Stimulated activated CD4-positive, alpha-beta T cell treated with anti-CD3 and anti-CD28 coated beads, Interleukin-12 subunit alpha, Interleukin-12 subunit beta, amount 100 ng/mL, for 24 hours (primary cell): Measurements from ENCODE around the gene CDH12.

ENCODE experiments used
- DNase-seq, 2 experiments: peaks; one replicate each; pipeline ENCODE4 v3.0.0-alpha.2; 2020; ENCODE audit warnings: low read depth in 2 of 2

The CDH12 gene

DNA sequence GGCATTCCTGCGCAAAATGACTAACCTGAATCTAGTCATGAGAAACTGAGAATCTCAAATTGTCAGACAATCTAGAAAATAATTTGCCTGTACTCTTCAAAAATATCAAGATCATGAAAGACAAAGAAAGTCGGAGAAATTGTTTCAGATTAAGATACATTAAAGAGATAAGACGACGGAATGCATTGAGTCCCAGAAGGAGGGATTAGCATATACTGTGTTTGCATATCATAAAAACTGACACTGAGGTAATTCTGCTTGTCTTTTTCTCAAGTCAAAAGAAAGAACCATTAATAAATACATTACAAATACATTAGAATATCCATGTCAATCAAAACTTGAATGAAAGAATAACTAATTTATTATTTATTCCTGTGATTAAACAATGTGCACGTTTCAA, 88.4 kb downstream of the CDH12 start:
- no peak for DNase-seq

DNA sequence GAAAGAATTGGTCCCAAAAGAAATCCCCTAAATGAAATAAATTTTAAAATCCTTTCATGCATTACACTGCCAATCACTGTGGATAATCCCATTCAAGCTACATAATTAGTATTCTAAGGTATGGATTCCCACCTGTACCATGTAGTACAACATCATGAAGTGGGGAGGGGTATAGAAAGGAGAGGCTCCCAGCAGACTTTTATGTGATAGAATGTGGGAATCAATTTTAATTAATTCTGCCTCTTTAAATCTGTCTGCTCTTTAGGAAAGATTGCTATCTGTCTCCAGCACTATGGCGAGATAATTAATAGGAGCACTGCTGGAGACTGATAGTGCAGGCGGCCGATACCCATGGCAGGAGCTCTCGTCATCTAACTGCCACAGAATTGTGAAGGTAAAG, 95.4 kb downstream of the CDH12 start:
- no peak for DNase-seq

DNA sequence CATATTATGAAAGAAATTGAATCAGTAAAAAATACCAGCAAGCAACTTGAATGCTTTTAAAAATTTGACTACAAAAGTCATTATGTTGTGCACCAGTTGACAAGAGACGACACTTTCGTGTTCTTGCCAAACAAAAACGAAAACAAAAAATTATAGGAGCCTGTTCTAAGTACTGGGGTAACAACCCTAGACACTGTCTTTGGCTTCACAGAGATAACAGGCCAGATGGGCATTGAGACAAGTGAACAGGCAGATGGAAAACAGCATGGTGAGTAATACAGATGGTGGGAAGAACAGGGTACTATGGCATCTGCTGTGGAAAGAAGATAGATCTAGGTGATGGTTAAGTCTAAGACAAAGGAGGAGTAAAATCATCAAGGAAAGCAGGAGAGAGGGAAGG, 99.0 kb downstream of the CDH12 start:
- DNase-seq: no peak

DNA sequence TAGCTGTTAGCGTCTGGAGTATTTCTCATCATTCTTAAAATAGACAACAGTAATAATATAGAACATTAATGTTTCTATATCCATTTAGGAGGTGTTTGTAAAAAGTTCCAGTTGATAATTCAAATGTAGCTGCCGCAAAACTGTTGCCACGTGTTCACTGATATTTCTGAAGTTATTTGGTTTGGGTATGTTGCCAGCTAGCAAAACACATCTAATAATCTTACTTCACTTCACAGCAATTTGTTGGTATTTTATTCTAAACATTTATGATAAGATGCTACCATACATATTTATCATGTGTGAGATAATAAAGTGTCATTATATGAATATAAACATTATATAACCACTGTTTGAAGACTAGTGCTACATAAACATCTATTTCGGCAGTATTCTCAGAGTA, 101.6 kb downstream of the CDH12 start:
- no peak for DNase-seq

DNA sequence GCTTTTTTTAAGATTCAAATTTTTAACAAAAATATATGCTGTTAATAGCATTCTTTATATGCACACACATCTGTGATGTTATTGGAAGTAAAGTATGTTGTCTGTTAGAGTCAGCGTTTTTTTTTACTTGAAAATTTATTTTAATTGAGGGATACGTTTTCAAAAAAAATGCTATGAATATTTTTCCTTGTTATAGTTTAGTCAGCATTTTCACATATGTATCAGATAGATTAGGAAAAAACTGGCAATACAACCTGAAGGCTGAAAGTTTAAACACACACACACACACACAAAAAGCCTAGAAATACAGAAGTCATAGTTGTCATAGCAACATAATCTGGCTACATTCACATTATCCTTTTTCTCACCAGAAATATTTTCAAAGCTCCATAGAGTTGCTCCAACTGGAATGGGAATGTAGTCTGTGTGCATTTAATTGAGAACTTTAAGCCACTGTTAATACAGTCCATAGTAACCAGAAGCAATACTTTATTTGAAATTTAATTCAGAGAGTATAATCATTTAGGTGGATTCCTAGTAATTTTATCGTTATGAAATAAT, 116.6 kb downstream of the CDH12 start:
- no peak for DNase-seq

DNA sequence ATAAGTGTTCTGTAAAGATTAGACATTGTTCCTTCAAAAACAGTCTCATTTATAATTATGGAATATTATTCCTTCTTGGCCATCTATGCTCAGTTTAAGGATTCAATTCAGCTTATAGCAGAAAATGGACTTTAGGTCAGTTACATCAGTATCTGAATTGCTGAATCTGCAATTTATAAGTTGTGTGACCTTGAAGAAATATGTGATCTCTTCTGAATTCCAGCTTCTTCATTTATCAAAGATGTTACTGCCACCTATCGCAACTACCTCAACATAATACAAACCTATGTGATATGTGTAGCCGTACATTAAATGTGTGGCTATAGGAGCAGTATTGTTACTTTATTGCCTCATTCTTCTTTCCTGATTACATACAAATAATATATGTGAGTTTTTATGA, 118.2 kb downstream of the CDH12 start:
- DNase-seq: no peak

DNA sequence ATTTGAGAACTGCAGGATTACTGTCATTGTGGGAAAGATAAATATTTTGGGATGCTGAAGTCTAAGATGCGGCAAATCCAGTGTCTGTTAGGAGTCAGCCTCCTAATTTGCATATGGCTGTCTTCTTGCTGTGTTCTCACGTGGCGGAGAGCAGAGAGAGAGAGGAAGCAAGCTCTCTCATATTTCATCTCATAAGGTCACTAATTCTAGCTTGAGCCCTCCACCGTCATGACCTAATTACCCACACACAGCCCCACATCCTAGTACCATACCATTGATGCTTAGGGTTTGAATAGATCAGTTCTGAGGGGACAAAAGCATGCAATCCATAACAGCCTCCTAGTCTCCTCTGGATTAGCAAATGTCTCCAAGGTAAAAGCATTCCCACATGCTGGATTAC, 124.5 kb downstream of the CDH12 start:
- no peak for DNase-seq

DNA sequence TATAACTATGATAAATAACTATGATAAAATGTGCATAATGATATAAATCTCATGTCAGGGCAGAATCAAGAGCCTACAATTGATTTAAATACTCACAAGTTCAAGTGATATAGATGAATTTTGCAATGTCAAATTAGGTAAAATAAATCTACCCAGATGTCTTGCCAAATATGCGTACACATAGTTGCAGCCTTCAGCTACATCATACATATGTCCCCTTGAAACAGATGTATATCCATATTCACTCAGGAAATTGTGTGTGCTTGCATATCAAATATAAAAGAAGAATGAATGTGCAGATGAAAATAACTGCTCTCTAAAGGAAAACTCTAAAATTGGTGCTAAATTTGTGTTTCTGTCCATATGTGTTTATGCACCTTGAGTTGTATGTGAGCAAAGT, 130.7 kb downstream of the CDH12 start:
- no peak for DNase-seq

DNA sequence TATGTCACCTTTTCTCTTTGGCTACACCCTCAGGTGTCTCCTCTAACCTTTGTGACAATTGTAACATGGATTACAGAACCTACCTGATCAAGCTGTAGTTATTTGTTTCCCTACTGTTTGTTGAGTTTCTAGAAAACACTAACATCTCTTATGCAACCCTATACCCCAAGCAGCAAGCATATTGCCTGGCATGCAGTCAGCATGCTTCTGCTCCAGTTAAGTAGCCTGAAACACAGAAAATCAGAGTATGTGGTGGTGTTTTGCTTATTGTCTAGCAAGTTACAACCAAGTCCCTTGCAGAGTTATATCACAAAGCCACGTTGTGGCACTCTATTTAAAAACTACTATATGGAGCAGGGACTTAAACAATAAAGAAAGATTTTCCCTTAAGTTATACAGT, 131.1 kb downstream of the CDH12 start:
- DNase-seq: no peak

DNA sequence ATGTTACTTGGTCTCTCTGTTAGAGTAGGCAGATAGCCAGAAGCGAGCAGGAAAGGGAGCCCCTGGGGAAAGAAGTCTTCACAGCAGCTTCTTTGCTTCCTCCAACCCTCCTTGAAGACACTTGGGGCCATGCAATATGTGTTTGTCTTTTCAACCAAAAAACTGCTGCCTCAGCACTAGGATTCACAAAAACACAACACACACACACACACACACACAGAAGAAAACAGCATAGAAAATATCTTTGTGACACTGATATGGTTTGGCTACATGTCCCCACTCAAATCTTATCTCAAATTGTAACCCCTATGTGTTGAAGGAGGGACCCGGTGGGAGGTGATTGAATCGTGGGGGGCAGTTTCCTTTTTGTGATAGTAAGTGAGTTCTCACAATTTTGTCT, 133.3 kb downstream of the CDH12 start:
- no peak for DNase-seq

DNA sequence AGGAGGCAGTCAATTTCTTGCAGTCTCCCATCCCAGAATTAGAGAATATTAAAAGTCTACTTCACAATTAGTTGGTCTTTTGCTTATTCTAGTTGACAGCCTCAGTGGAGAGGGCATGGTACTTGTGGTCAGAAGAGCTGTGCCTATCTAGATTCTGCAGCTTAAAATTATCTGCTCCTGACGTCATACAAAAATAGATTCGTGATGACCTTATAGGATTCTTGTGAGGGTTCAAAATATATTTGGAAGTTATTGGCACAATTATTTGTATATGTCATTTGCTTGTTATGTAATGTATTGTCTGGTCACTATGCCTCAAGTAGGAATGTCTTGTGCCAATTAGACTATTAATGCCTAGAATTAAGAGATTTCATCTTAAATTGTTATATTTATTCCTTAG, 142.5 kb downstream of the CDH12 start:
- no peak for DNase-seq

DNA sequence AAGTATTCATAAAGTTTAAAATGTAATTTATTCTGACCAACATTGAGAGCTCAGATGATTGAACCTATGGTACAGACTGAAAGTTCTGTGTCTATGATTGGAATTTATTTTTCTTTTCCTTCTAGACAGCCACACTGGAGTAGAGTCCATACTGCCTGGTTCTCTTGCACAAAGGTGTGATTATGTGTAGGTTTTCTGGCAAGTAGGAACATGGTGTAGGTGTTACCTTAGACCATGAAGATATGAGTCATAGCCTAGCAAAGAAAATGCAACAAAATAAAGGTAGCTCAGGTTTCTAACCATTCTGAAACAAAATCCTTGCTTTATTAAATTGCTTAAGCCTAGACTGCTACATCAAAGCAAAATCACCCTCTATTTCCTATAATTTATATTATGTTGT, 143.4 kb downstream of the CDH12 start:
- no peak for DNase-seq

DNA sequence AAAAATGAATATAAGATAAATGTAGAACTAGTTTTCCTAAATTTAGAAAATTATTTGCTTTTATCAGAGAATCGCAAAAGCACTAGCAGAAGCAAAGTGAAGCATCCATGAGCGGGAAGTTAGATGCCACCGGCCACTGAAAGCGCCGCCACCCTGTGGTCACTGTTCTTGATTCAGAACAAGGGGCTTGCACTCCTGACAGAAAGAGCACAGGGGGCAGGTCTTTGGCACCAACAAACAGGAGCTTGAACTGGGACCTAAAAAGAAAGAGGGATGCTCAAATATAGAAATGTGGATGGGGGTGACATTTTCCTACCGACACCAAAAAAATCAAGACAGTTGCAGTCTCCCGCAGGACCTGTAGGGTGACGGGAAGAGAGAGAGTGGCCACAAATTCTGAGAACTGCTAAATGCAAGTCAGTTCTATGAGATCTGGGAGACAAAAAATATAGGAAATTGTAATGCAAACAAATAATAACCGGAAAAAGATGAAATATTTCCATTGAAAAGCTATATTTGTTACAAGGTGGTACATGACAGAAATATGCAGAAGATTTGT, 144.3 kb downstream of the CDH12 start:
- no peak for DNase-seq

DNA sequence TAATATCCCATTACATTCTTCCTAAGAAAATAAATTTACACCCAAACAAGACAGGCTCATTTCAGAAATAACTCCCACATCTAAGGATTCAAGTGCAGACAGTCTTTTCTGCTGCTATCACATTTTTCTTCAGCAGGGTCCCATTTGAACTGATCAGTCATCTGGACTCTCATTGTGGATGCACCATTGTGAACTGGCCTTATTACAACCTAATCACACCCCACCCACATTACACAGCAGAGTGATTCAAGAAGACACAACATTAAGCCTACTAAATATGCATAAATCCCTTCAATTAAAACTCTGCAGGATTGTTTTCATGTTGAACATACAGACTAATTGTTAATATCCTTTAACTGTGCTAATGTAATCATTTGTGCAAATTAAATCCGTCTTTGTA, 146.2 kb downstream of the CDH12 start:
- DNase-seq: no peak

DNA sequence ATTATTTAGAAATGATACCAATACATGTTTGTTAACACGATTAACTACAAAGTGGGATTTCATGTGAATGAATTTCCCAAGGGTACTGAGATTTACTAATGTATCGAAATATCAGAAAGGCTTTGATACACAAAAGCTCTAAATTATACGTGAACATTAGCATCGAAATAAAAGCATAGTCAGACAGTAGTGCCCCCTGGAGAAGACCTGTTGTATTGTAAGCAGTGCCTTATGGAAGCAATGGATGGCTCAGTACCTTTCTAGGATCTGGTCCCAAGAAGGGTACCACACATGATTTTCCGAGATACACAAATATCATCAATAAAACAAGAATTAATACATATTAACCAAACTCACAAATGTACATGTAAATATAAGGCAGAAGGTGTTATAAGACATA, 153.8 kb downstream of the CDH12 start:
- DNase-seq: no peak

DNA sequence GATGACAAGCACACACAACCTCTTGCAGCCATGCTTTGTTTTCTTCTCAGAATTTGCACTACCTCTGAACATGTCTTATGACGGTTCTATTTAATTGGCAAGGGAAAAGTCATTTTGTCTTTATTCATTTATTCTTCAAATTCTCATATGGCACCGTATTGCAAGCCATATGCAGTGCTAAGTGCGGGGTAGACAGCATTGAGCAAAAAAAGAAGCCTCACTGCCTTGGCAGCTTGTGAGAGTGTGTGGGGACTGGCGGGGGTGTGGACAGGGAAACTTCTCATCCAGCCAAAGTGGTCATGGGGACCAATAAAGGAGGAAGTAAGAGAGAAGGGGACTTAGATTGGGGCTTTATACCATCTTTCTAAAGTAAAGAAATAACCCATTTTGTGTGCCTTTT, 160.0 kb downstream of the CDH12 start:
- DNase-seq: no peak

DNA sequence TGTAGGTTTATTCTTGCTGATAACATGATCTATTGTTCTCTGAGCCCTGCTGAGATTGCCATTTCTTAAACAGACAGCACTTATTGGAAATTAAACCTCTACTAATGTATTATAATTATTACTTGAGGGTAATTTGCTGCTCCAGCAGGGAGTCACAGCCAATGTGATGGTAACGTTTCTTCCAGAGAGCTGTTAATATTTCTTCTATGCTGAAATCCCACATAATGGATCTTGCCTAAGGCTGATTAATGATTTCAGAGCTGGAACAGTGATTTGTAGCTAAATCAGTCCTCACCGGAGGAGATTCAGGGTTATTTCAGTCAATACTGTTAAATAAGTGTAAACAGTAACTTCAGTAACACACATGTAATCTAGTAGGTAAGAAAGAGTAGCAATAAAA, 170.1 kb downstream of the CDH12 start:
- no peak for DNase-seq

DNA sequence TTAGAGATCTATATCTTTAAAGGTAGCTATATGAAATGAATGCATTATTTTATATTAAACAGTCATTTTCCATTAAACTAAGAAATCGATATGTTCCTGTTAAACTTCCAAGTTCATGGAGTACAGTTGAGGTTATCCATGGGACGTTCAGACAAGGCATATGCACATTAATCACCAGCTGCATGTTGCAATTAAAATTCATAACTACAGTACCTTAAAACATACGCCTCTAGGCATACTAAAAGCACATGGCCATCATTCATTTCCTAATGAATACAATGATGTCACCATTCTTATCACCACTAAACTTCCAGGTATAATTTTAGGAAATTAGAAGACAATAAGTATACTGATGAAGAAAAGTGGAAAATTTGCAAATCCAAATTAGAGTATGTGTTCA, 174.3 kb downstream of the CDH12 start:
- no peak for DNase-seq

DNA sequence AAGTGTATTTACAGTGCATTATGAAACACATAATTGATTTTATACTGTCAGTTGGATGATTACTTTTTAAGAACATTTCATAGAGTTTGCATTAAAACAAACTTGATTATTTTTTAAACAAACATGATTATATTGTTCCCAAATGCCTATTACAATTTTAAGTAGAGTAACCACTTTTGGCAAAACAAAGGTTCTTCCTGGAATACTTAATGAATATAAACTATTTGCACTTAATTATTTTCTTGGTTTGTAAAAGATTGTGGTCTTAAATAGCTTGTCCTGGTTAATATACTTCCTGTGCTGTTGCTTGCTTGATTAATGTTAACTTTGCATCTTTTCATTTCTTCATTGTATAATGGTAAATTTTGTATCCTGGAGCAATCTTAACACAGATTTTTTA, 180.0 kb downstream of the CDH12 start:
- no peak for DNase-seq

DNA sequence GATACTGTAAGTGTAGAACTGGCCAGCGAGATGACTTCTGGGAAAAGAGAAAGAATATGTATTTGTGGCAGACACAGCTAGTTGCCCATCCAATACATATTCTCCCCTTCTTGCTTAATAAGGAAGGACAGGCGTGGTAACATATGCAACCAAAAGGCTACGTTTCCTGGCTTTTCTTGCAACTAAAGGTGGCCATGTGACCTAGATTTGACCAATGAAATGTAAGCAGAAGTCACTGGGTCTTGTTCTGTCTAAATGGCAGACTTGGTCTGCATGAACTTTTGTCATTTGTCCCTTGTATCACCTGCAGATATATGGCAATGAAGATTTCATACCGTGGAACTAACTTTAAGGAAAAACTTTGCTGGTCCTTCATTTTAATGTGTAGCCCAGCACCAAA, 183.8 kb downstream of the CDH12 start:
- no peak for DNase-seq

DNA sequence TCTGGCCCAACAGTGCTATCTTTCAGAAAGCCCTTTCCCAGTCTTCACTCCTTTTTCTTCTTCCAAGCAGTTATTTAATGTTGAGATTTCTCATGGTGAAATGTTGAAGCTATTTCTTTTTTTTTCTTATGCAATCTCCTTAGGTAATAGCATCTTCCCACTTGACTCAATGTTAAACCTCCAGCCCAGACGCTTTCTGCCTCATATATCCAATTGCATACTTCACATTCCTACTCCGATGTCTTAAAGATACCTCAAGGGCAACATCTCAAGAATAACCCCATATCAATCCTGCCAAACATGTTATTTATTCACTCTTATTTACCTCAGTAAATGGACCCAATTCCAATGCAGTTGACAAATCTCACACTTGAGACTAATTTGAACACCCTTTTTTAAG, 187.3 kb downstream of the CDH12 start:
- DNase-seq: no peak

DNA sequence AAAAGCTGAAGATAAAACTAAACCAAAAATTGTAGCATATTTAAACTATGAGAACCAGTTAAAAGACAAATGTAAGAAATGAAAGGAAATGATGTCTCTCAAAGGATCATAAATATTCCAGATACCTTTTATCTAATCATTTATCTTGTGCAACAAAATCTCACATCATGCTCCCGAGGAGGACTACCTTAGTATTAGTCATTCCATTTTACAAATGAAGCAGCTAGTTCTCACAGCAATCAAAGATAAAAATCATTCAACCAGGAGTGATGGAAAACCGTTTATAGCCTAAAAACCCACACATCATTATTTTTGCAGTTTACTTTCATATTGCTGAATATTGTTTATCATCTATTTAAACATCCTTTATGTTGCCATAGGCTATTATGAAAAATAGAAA, 190.0 kb downstream of the CDH12 start:
- DNase-seq: no peak

DNA sequence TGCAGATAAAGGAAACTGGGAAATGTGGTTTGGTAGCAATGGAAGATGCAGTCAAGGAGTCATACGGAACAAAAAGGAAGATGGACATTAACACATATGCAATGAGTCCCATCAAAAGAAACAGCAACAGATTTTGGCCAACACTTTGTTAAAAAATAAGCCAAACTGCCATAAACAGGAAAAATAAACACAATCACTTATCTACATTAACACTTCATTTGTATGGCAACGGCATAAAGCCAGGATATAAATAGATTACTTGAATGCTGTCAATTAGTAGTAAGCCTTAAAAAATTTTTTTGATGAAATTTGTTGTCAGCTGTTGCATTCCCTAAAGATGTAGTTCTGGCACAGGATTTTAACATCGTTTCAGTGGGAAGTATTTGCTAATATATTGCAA, 190.8 kb downstream of the CDH12 start:
- DNase-seq: no peak

DNA sequence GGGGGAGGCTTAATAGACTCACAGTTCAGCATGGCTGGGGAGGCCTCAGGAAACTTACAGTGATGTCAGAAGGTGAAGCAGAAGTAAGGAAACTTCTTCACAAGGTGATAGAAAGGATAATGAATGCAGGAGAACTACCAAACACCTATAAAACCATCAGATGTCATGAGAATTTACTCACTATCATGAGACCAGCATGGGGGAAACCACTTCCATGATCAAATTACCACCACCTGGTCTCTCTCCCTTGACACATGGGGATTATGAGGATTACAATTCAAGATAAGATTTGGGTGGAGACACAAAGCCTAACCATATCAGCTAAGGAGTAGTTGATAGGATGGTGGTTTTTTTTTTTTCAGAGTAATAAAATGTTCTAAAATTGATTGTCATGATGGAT, 201.8 kb downstream of the CDH12 start:
- no peak for DNase-seq

DNA sequence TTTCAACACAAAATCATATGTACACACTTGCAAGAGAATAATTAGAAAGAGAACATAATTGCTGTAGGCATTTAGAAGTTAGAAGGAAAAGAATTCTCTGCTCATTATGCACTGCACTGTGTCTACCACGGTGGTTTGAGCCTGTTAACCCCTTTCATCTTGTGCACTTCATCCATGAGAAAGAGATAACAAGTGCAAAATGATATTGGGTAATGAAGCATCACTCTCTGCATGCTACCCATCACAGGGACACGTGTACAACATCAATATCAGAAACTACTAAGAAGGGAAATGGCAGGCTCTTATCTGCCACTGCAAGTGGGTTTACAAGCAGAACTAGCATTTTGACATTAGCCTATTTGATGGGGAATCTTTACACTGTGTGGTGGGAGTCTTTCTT, 202.6 kb downstream of the CDH12 start:
- no peak for DNase-seq
